Frontal cortex (tissue), 4 donors: Measurements from ENCODE around the gene ADK. TPM values are rescaled to one million over a fixed set of nuclear protein-coding genes. Genes with fewer than 3 reads are reported as not detected.

Experiments used
- DNase-seq, 2 donors: peaks; one replicate each; pipeline ENCODE4 v3.0.0; 2012; ENCODE audit warnings: low spot score in 2 of 2
- FAIRE-seq: peaks from 2 replicates; lab custom pipeline; 2012; peaks lifted over from hg19 to GRCh38; lab: Jason Lieb, UNC
- total RNA-seq: library from RNA; depleted of rRNA; stranded (reverse); fragments of >200 nt; gene quantifications from one replicate; pipeline ENCODE4 v1.2.3, GENCODE V29; 2014
- donor health status: control.
- donor health status: control.
- donor health status: control.

The ADK gene
- total RNA-seq, 1 donor from 2014 or later, result 25.3 TPM

- FAIRE-seq, result no peak
Observed at GRCh38 chr10:74223755-74224529, 72.9 kb downstream of the ADK start.

GRCh38 chr10:74227697-74228424 lies 76.8 kb downstream of the ADK start:
- FAIRE-seq (no peak), DNase-seq (no peak)

More at GRCh38 chr10:74223755-74224529, 72.9 kb downstream of the ADK start:
- no peak for DNase-seq

DNA sequence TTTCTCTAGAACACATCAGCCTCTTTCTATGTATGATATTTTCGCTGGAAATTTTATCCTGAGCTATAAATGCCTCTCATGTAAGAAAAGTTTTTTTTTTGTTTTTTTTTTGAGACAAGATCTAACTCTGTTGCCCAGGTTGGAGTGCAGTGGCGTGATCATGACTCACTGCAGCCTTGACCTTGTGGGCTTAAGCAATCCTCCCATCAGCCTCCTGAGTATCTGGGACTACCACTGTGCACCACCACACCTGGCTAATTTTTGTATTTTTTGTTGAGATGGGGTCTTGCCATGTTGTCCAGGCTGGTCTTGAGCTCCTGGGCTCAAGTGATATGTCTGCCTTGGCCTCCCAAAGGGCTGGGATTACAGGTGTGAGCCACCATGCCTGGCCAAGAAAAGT lies 80.4 kb downstream of the ADK start:
- FAIRE-seq (no peak), DNase-seq (no peak)

- DNase-seq (no peak), FAIRE-seq (no peak)
Observed at GRCh38 chr10:74233281-74233680, 82.3 kb downstream of the ADK start.

- DNase-seq, result no peak
- peak; percentile 82 for FAIRE-seq
Observed at GRCh38 chr10:74234569-74234968, 83.5 kb downstream of the ADK start.

GRCh38 chr10:74238031-74238431 lies 87.0 kb downstream of the ADK start:
- FAIRE-seq, result no peak
- no peak for DNase-seq

GRCh38 chr10:74238516-74238915 lies 87.5 kb downstream of the ADK start:
- FAIRE-seq, result no peak

DNA sequence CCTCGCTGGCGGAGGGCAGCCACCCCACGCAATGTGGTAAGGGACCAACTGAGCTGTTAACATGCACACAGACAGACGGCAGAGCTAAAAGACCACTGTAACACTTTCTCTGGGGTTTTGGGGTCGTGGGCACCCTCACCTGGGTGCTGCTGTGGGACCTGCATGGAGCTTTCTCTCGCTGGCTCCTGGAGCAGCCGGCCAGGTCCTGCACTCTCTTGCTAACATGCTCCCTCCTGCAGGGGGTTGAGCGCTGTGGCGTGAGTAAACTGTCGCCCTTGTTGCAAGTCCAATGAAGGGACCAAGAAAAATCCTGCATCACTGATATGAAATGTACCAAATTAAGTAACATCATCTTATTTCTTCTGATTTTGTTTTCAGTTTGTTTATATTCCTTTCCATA lies 92.0 kb downstream of the ADK start:
- FAIRE-seq (no peak), DNase-seq (no peak)

More at GRCh38 chr10:74238516-74238915, 87.5 kb downstream of the ADK start:
- no peak for DNase-seq

DNA sequence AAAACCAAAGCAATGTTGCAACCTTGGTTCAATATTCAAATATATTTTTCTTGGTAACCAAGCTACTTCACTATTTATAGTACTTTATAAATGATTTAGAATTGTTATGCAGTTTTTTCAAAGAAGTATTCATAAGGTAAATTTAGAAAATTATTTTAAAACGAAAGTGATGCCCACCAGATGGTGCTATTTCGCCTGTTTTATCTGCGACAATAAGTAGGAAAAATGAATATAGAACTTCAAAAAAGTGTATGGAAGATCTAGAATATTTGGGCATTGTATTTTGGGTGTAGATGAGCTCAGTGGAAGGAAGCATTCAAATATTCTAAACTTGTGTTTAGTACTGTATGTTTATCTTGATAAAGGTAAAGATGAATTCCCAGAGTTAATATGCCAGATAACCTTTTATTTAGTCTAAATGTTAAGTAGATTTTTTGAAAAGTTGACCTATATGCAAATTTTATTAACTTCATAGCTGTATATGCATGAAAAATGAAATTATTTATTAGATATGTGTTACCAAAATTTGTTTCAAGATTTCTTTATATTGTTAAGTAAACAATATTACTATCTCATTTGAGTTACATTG lies 93.2 kb downstream of the ADK start:
- FAIRE-seq (peak; percentile 90), DNase-seq (no peak)

DNA sequence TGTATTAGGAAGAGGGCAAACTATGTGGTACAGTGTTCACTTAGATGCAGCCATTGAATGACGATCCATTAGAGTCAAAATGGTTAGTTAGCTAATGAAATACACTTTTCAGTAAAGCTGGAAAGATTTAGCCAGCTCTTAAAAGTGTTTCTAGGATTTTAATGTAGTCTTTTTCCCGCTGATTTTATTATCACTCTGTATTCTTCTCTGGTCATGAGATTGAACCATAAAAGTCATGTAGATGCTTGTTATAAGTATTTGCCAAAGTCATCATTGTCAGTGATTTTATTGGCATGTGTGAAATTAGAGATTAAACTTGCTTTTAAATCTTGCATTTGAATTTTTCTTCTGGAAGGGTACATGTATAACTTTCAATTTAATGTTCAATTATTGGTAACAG lies 93.8 kb downstream of the ADK start:
- FAIRE-seq, result no peak

DNA sequence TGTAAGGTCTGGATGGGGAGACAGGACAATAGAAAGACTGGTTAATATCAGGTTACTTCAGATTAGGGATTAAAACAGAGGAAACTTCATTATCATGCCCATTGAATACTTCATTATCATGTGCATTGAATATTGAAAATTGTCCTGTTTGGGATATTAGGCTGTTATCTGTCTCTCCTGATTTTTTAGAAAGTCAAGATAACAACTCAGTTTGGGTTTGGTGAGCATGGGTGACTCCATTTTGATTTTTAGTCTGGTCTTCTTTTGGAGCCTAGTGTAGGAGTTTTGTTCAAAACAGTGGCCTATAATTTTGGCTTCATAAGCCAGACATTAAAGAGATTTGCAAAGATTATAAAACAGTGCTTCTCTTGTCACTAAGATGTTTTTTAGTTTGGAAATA lies 95.5 kb downstream of the ADK start:
- no peak for FAIRE-seq

More for the DNA sequence above, 93.8 kb downstream of the ADK start:
- no peak for DNase-seq

GRCh38 chr10:74249865-74250264 lies 98.8 kb downstream of the ADK start:
- FAIRE-seq (no peak), DNase-seq (no peak)

More for the DNA sequence above, 95.5 kb downstream of the ADK start:
- DNase-seq, result no peak

GRCh38 chr10:74255214-74255613 lies 104.2 kb downstream of the ADK start:
- no peak for DNase-seq
- no peak for FAIRE-seq

GRCh38 chr10:74255888-74256357 lies 104.9 kb downstream of the ADK start:
- FAIRE-seq (no peak), DNase-seq (no peak)

DNA sequence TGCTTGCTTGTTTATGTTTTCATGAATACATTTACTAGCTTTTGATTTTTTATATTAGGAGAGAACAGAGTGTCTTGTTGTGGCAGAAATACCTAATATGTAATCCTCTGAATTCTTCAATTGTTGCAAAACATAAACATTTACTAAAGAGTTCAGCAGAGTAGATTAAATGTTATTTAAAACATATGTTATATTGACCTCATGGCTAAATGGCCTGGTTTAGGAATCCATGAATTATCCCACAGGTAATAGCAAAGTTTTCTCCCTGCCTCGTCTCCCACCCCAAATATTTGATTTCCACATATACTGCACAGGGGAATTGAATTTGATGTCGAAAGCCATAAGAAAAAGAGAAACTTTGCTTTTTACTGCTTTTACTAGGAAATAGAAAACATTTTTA lies 111.8 kb downstream of the ADK start:
- no peak for DNase-seq

DNA sequence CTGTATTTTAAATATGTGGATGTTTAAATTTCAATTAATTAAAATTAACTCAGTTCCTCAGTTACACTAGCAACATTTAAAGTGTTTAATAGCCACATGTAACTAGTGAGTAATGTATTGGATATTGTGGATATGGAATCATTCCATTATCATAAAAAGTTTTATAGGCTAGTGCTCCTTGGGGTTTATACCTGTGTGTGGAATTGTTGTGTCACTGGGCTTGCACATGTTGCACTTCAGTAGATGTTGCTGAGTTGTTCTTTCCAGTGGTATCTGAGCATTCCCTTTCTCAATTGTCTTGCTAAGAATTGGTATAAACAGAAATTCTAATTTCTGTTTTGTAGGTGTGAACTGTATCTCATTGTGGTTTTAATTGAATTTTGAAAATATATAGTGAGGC lies 113.0 kb downstream of the ADK start:
- FAIRE-seq (no peak), DNase-seq (no peak)

More for the DNA sequence above, 111.8 kb downstream of the ADK start:
- no peak for FAIRE-seq

DNA sequence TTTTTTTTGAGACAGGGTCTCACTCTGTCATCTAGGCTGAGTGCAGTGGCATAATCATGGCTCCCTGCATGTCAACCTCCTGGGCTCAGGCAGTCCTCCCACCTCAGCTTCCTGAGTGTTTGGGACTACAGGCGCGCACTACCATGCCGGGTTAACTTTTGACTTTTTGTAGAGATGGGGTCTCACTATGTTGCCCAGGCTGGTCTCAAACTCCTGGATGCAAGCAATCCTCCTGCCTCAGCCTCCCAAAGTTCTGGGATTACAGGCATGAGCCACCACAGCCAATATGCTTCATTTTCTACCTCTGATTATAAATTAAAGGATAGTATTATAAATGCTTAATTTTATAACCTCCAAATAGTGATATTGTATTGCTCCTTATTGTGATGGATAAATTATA lies 121.3 kb downstream of the ADK start:
- no peak for FAIRE-seq
- no peak for DNase-seq

- DNase-seq, result no peak
Observed at GRCh38 chr10:74275755-74276290, 124.8 kb downstream of the ADK start.

GRCh38 chr10:74276416-74276815 lies 125.4 kb downstream of the ADK start:
- no peak for FAIRE-seq
- DNase-seq, result no peak

More at GRCh38 chr10:74275755-74276290, 124.8 kb downstream of the ADK start:
- no peak for FAIRE-seq

DNA sequence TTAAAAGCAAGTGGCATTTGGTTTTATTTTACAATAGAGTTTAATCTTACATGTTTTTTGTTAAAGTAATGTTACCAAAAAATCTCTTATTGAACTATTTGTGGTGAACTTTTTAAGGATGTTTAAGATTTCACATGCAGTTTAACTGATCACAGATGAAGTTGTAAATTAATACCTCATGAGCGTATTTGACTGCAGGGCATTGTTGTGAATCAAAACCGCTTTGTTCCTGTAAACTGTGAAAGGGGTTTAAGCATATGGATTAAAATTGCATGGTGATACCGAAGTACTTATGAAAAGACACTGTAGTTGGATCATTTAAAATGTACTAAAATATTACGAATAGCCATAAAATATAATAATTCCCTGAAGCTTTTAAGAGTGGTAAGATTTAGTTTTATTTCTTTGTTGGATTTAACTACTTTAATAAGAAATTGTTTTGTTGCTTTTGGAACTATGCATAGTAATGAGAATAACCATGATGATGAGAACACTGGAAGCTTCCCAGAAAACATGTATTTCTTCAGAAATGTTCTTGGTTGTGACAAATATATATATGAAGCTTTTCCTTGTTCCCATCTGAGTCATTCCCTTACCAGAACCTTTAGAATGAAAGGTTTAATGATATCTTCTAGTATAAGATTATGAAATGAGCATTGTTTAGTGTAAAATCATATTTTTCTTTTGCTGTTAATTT lies 131.3 kb downstream of the ADK start:
- no peak for DNase-seq
- FAIRE-seq, result no peak
